Right renal pelvis (tissue), 4 donors: Measurements from ENCODE around the gene SYT8. TPM values are rescaled to one million over a fixed set of nuclear protein-coding genes. Genes with fewer than 3 reads are reported as not detected.
"Not testable (repeated sequence)": the region's sequence is repeated elsewhere in the genome, so short reads cannot be mapped to it uniquely, and the experiment has no call there.

Experiments used
- DNase-seq, 4 donors: peaks; one replicate each; pipeline ENCODE4 v3.0.0-alpha.2; 2013; ENCODE audit warnings: low read depth in 4 of 4, low spot score in 3 of 4, missing footprints in 1 of 4
- polyA plus RNA-seq, 4 donors: library from polyadenylated mRNA; unstranded; fragments of 120-200 nt; gene quantifications; one replicate each; pipeline ENCODE4 v1.2.1, GENCODE V29; 2013; ENCODE audit not compliant: insufficient read length in 4 of 4

SYT8 gene
- polyA plus RNA-seq, 4 donors = 0.15 to 0.69 (median 0.39) TPM; not detected in 1

GRCh38 chr11:1870721-1871466 lies 36.1 kb downstream of the SYT8 start:
- DNase-seq = no peak

GRCh38 chr11:1871531-1871930 lies 36.7 kb downstream of the SYT8 start:
- no peak for DNase-seq

- no peak for DNase-seq
Observed at GRCh38 chr11:1872267-1872985, 37.6 kb downstream of the SYT8 start.

- DNase-seq = peak; percentile 48 to 83 (median 74)
Observed at GRCh38 chr11:1873048-1873812, 38.4 kb downstream of the SYT8 start.

GRCh38 chr11:1873813-1874150 lies 39.0 kb downstream of the SYT8 start:
- DNase-seq = not testable (repeated sequence)

- not testable (repeated sequence) for DNase-seq
Observed at GRCh38 chr11:1874441-1875092, 39.8 kb downstream of the SYT8 start.

GRCh38 chr11:1875093-1875850 lies 40.5 kb downstream of the SYT8 start:
- DNase-seq = no peak

- DNase-seq = not testable (repeated sequence)
Observed at GRCh38 chr11:1875851-1876301, 41.1 kb downstream of the SYT8 start.

GRCh38 chr11:1876361-1877063 lies 41.7 kb downstream of the SYT8 start:
- no peak for DNase-seq

- no peak for DNase-seq
Observed at GRCh38 chr11:1877211-1878136, 42.7 kb downstream of the SYT8 start.

GRCh38 chr11:1878137-1879031 lies 43.6 kb downstream of the SYT8 start:
- DNase-seq = no peak

- DNase-seq = no peak
Observed at GRCh38 chr11:1879342-1879940, 44.7 kb downstream of the SYT8 start.

GRCh38 chr11:1879941-1880720 lies 45.3 kb downstream of the SYT8 start:
- no peak for DNase-seq

- DNase-seq = no peak
Observed at GRCh38 chr11:1880746-1881441, 46.1 kb downstream of the SYT8 start.

GRCh38 chr11:1881442-1882264 lies 46.9 kb downstream of the SYT8 start:
- no peak for DNase-seq
